H1 (cell line): ENCODE data around the gene TDP1. TPM values are rescaled to one million over a fixed set of nuclear protein-coding genes. Genes with fewer than 3 reads are reported as not detected.

Experiments
- ASH2L ChIP-seq: fragments of 200-600, 300-600 bp; sonication (generic); IDR thresholded peaks from one replicate; pipeline ENCODE4 v1.7.1; 2017; ENCODE audit warnings: low read length
- BCL11A ChIP-seq, 2 experiments: IDR thresholded peaks; one replicate each; pipeline ENCODE4 v1.6.1; 2011; ENCODE audit warnings: low read depth in 2 of 2, low read length in 2 of 2, mild to moderate bottlenecking in 2 of 2
- CHD7 ChIP-seq: fragments of 300-600 bp; sonication (generic); IDR thresholded peaks from 2 replicates; pipeline ENCODE4 v1.7.1; 2012; ENCODE audit warnings: low read length, moderate library complexity, mild to moderate bottlenecking, inconsistent platforms; ENCODE audit not compliant: insufficient replicate concordance
- NANOG ChIP-seq: IDR thresholded peaks from 2 replicates; pipeline ENCODE4 v1.6.1; 2011; ENCODE audit warnings: low read length, low read depth, mild to moderate bottlenecking, inconsistent platforms; ENCODE audit not compliant: insufficient read depth, poor library complexity, severe bottlenecking
- NRF1 ChIP-seq: IDR thresholded peaks from 2 replicates; pipeline ENCODE4 v1.6.1; 2011; ENCODE audit warnings: mild to moderate bottlenecking, low read depth, low read length, improper control_type of control experiment
- RXRA ChIP-seq: IDR thresholded peaks from 2 replicates; pipeline ENCODE4 v1.6.1; 2011; ENCODE audit warnings: low read depth, mild to moderate bottlenecking, low read length, moderate library complexity; ENCODE audit not compliant: insufficient read depth
- SIN3A ChIP-seq, 2 experiments: IDR thresholded peaks in 1 of 2; conservative IDR thresholded peaks in 1 of 2; 2 replicates each; pipeline ENCODE4 v1.6.1; 2011 to 2012; ENCODE audit warnings: low read length in 2 of 2, improper control_type of control experiment in 1 of 2, low read depth in 1 of 2, mild to moderate bottlenecking in 1 of 2
- TCF12 ChIP-seq: IDR thresholded peaks from 2 replicates; pipeline ENCODE4 v1.6.1; 2011; ENCODE audit warnings: low read depth, mild to moderate bottlenecking, low read length
- YY1 ChIP-seq: IDR thresholded peaks from 2 replicates; pipeline ENCODE4 v1.6.1; 2011; ENCODE audit warnings: low read depth, mild to moderate bottlenecking, low read length
- polyA plus RNA-seq, 7 experiments: library from polyadenylated mRNA; depleted of rRNA in 3 of 7; stranded (reverse) in 5 of 7; unstranded in 2 of 7; fragments of >200 nt in 5 of 7; fragments of 200-250 nt in 2 of 7; gene quantifications; 1 replicate in 5 of 7; 2 replicates in 1 of 7; 4 replicates in 1 of 7; pipeline versions ENCODE4 v1.2.1 to v1.2.3, GENCODE V29; 2011 to 2013; ENCODE audit warnings: missing spikeins in 2 of 7, mixed read lengths in 2 of 7
- total RNA-seq: library from RNA; stranded (reverse); fragmentation: NEBNext Ultra II Directional; extraction: Animal tissue kit (Norgen Biotek cat#: 25700); gene quantifications from 2 replicates; pipeline ENCODE4 v1.2.1, GENCODE V29; 2021

The TDP1 gene
- total and polyA plus RNA-seq, 2 of the 8 experiments (the other 6 are each of a cell fraction or from before 2014, with no cell fraction given): 32.2 to 69.9 TPM

GRCh38 chr14:89954070-89955021, 1.4 kb upstream of the TDP1 start, which contains the start of gene EFCAB11 (continued):
- TF ChIP-seq CHD7 (no peak), TCF12 (no peak), ASH2L (peak; percentile 29), BCL11A (IDR thresholded peaks at IDR 0.05; ENCODE audit: low read depth in 2 of 2, low read length in 2 of 2) (no peak), SIN3A (conservative IDR thresholded peaks at IDR 0.05 in 1 of 2, IDR thresholded peaks at IDR 0.05 in 1 of 2; ENCODE audit: low read depth in 1 of 2, low read length in 2 of 2) (peak; percentile 69 to 71; a peak in 3 of 4 replicates), NANOG (no peak), YY1 (no peak), RXRA (no peak), NRF1 (no peak)
